HG03103 (cell line): ENCODE measurements around the gene C19orf38.

Experiments
- ATAC-seq: cut with Tn5 transposase; IDR thresholded peaks from one replicate; pipeline ENCODE4 v1.9.1; 2021; ENCODE audit warnings: low read depth; ENCODE audit not compliant: unreplicated experiment

C19orf38 gene, protein sequence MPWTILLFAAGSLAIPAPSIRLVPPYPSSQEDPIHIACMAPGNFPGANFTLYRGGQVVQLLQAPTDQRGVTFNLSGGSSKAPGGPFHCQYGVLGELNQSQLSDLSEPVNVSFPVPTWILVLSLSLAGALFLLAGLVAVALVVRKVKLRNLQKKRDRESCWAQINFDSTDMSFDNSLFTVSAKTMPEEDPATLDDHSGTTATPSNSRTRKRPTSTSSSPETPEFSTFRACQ

DNA sequence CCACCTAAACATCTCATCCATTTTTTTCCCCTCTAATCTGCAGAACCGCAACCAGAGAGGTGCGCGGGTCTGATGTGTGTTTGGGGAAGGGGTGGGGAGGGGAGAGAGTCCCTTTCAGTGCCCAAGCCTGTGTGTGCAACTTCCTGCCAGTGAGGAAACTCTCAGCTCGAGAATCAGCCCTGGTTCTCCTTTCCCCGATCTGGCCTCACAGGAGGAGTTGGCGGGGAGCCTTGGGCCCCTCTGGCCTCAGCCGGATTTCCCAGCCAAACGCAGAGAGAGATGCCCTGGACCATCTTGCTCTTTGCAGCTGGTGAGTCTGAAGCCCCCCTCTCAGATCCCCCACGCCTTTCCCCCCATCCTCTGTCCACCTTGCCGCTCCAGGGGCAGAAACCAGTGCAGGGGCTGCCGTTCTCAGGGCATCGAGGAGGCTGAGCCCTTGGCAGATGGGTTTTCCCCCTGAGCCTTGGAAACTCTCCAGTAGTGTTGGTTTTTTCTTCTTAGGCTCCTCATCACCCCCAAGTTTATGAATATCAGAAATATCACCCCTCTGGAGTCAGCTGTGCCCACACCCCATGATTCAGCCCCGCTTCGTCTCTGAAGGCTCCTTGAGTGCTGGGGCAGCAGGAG lies at the start of gene C19orf38:
Gene C19orf38, plus strand, starts transcription at position 186 of the 627 bp plus-strand sequence. Its CDS starts 94 bp downstream, at position 280.
- no peak for ATAC-seq

GRCh38 chr19:10800488-10800887 lies 47.7 kb upstream of the C19orf38 start:
- ATAC-seq: no peak

GRCh38 chr19:10802479-10802878 lies 45.7 kb upstream of the C19orf38 start:
- no peak for ATAC-seq

DNA sequence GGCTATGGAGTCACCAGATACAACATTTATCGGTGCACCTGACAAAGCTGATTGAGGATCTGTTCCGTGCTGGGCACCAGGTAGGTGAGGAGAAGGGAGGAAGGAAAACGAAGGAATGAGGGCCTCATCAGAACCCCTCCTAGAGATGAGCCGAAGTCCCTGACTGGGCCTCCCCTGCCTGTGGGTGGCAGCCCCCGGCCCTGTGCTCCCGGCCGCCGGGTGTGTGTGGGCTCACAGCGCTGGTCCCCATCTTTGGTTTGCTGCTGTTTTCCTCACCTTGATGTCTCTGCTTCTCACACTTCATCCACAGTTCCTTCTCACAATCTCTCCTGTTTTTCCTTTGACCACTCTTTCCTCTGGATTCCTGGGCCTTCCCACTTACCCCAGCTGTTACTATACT lies 45.0 kb upstream of the C19orf38 start:
- ATAC-seq: no peak

- ATAC-seq: no peak
These were observed 43.0 kb upstream of the C19orf38 start for GRCh38 chr19:10805065-10805757.

DNA sequence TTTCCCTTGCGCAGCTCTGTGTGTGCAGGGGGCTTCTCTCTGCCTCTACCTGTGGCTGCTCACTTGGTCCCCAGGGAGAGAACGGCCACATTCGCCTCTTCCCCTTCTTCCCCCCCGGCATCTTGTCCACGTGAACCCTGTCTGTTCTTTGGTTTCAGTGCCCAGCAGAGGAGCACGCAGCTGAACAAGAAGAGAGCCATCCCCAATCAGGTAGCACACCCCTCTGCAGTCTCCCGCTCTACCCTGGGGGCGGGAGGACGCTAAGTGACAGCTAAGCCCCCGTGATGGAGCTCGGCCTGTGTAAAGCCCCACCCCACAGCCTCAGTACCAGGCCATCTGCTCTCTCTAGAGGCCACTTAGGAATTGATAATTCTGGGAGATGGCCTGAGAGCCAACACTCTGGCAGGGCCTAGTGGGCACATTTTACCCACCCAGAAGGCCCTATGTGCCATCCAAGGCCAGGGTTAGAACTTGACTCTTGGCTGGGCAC lies 42.4 kb upstream of the C19orf38 start:
- no peak for ATAC-seq

DNA sequence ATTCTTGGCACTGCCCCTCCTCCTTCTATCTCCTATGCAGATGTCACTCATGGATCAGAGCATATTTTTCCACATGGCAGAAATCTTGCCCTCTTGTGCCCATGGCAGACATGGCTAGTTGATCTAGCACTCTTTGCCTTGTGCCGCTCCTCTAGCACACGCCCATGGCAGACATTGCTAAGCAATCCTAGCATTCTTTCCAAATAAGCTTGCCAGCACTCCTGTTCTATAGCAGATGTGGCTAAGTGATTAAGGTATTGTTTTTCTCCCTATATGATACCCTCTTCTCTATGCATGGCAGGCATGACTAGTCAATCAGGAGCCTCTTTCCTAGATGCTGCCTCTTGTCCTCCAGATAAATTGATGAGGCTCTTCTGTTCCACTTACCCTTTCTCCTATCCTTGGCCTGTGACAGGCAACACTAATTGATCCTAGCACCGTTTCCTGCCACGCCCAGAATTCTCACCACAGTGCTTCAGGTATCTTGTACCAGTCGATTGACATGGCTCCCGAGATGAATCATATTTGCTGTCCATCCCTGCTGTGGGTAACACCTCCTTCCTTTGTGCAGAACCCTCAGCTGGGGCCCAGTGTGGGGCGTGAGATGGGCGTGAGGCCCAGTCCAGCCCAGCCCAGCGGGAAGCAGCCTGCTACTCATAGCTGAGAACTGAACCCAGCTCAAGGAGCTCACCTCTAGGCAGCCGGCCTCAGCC lies 39.1 kb upstream of the C19orf38 start:
- ATAC-seq: no peak

GRCh38 chr19:10809651-10810285 lies 38.4 kb upstream of the C19orf38 start:
- no peak for ATAC-seq

DNA sequence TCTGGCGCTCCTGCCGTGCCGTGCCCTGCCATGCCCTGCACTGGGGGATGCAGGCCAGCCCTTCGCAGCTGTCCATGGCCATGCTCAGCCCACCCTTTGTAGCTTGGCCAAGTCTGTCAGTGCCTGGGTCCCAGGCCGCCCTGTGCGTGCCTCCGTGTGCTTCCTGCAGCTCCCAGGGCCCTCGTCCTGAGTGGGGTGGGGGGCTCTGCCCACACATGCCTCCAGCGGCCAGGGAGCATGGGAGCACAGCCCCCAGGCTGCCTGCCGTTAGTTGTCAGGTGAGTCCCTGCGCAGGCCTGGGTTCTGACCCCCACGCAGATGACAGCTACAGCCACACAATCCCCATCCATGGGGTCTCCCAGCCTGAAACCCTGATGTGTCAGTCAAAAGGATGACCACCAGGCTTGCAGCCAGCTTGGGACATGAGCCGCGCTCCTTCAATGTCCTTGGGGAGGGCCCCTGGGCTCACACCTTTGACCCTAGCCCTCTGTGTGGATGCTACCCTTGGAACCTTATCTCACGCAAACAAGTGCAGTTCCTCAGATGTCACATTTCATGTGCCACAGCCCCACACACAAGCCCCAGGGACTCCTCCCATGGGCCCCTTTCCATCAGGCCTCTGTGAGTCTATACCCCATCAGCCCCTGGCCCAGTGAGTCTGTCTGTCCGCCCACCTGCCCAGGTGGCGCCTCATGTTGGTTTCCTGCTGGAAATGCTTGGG lies 36.7 kb upstream of the C19orf38 start:
- ATAC-seq: no peak

GRCh38 chr19:10812196-10812595 lies 36.0 kb upstream of the C19orf38 start:
- no peak for ATAC-seq

DNA sequence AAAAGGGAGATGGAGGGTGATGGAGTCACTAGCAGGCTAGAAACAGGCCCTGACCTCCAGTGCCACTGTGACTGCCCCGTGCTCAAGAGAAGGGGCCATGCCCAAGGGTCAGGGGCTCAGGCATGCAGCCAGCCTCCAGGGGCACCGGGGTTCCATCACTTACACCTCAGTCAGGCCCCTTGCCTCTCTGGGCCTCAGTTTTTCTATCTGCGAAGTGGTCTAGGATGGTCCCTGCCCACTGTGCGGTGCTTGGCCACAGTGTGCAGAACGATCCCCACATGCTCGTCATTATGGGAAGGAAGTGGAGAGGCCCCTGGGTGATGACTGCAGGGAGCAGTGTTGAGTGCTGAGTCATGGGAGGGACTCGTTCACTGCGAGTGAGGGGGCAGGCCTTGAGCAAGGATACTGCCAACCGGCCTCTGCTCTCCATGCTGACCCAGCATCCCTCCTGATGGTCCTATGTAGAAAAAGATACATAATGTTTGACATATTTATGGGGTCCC lies 35.3 kb upstream of the C19orf38 start:
- ATAC-seq: no peak

- no peak for ATAC-seq
These were observed 33.1 kb upstream of the C19orf38 start for GRCh38 chr19:10815007-10815536.

DNA sequence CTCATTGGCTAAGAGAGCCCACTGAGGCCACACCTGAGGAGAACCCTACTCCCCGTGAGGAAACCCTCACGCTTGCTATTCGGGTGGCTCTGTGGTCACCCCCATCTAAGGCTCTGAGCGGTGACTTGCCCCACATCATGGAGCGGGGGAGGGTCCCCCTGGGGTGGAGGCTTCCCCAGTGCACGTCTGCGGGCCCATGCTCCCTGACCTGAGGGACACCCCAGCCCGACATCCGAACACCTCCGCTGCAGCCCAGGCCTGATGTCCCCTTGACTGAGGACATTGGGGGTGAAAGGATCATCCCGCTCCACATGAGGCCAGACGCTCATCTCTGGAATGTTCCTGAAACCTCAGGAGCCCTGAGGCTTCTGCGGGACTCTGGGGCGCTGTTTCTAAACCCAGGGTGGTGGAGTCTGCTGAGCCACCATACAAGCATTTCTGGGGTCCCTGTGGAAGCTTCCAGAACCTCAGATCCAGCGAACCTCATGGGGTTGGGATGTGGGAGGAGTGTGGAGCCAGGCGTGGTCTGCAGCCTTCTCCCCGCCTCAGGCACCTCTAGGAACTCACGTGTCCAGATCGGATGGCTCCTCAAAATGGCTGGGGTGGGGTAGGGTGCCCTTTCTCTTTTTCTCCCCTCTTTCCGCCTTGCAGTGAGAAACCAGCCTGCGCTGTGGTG lies 32.1 kb upstream of the C19orf38 start:
- no peak for ATAC-seq

- ATAC-seq: no peak
These were observed 31.5 kb upstream of the C19orf38 start for GRCh38 chr19:10816691-10817090.

DNA sequence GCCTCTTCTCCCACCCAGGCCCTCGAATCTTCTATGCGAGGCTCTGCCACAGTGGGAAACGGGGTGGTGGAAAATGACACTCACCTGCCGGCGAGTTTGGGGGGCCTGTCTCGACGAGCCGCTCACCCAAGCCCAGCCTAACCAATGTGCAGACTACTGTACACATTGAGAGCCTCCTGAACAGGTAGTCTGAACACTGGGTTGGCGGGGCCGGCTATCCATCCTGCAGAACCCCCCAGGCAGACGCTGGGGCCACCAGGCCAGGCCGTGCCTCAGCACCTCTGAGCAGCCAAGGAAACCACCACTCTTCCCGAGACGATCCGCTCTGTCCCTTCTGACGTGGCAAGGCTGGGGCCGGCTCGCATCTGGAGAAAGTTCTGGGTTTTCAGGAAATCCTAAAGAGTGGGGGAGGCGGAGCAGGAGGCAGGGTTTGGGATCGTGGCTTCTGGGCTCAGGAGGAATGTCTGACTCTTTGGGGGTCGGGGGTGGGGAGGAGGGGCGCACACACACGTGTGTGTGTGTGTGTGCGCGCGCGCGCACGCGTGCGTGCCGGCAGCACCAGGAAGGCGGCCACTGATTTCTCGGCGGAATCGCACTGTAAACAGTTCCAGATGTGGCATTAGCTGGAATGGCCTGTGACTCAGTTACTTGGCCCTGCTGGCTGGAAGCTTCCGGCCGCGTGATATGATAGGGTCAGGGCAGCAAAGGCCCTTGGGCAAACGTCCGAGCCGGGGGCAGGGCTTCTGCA lies 30.8 kb upstream of the C19orf38 start:
- no peak for ATAC-seq

- ATAC-seq: no peak
These were observed 29.7 kb upstream of the C19orf38 start for GRCh38 chr19:10818301-10819123.
